PFSK-1 (cell line): Measurements from ENCODE around the gene CCDC7.

Experiments used
- REST ChIP-seq, 2 experiments: IDR thresholded peaks; 2 replicates each; pipeline versions ENCODE4 v1.6.1 to v1.8.0; 2011 to 2012; ENCODE audit warnings: low read depth in 2 of 2, low read length in 2 of 2, control low read depth in 1 of 2, inconsistent platforms in 1 of 2, mild to moderate bottlenecking in 1 of 2, moderate library complexity in 1 of 2; ENCODE audit not compliant: insufficient read depth in 1 of 2
- SIN3A ChIP-seq: IDR thresholded peaks from 2 replicates; pipeline ENCODE4 v1.6.1; 2012; ENCODE audit warnings: mild to moderate bottlenecking, low read length, moderate library complexity, borderline replicate concordance; ENCODE audit not compliant: insufficient read depth
- TAF1 ChIP-seq: IDR thresholded peaks from 2 replicates; pipeline ENCODE4 v1.6.1; 2012; ENCODE audit warnings: low read length, control low read depth, borderline replicate concordance; ENCODE audit not compliant: insufficient read depth

GRCh38 chr10:32751582-32751981 is 305.6 kb downstream of the CCDC7 start:
- TF ChIP-seq REST (IDR thresholded peaks at IDR 0.05; ENCODE audit: insufficient read depth in 1 of 2, low read depth in 2 of 2, low read length in 2 of 2) (no peak), TAF1 (no peak), SIN3A (no peak)
